RWPE2 (cell line): ENCODE data around the gene SYNE1.
A peak's percentile ranks its signal among the peaks of the same experiment; 100 is the strongest.

Experiments used
- ATAC-seq: fragments of 200-7000 bp; cut with Tn5 transposase; 3 replicates; pipeline ENCODE4 v1.9.1; 2021; ENCODE audit warnings: low read depth
- DNase-seq: peaks from one replicate; pipeline ENCODE4 v3.0.0-alpha.2; 2020; ENCODE audit warnings: low spot score
- H3K27ac ChIP-seq: fragments of 450-650 bp; 2 replicates; pipeline ENCODE4 v1.5.1; 2017; ENCODE audit warnings: mild to moderate bottlenecking; ENCODE audit not compliant: poor library complexity, severe bottlenecking
- H3K27me3 ChIP-seq: fragments of 250-450 bp; sonication (Bioruptor Pico); 2 replicates; pipeline ENCODE4 v1.5.1; 2021; ENCODE audit warnings: mild to moderate bottlenecking, moderate library complexity; ENCODE audit not compliant: insufficient read depth, poor library complexity, severe bottlenecking
- H3K36me3 ChIP-seq: fragments of 250-450 bp; sonication (Bioruptor Pico); 2 replicates; pipeline ENCODE4 v1.5.1; 2020; ENCODE audit warnings: low read depth, mild to moderate bottlenecking, moderate library complexity
- H3K4me1 ChIP-seq: fragments of 250-450 bp; sonication (Bioruptor Pico); 2 replicates; pipeline ENCODE4 v1.5.1; 2021; ENCODE audit warnings: mild to moderate bottlenecking, moderate library complexity; ENCODE audit not compliant: insufficient read depth, poor library complexity, severe bottlenecking
- H3K4me3 ChIP-seq: fragments of 250-450 bp; sonication (Bioruptor Pico); 2 replicates; pipeline ENCODE4 v1.5.1; 2021; ENCODE audit warnings: mild to moderate bottlenecking, moderate library complexity; ENCODE audit not compliant: severe bottlenecking
- H3K9me3 ChIP-seq: fragments of 250-450 bp; sonication (Bioruptor Pico); 2 replicates; pipeline ENCODE4 v1.5.1; 2021; ENCODE audit warnings: mild to moderate bottlenecking, moderate library complexity; ENCODE audit not compliant: severe bottlenecking
- CTCF ChIP-seq: fragments of 450-650 bp; IDR thresholded peaks from one replicate; pipeline ENCODE4 v1.5.1; 2017; ENCODE audit warnings: mild to moderate bottlenecking, moderate library complexity; ENCODE audit not compliant: poor library complexity, severe bottlenecking

Gene SYNE1

GRCh38 chr6:152402791-152403190 lies 234.4 kb downstream of the SYNE1 start:
- no peak for ATAC-seq
- H3K27ac ChIP-seq, result peak overlapping the region; percentile 51
- H3K4me3 ChIP-seq, result no peak overlapping the region
- H3K4me1 ChIP-seq, result peaks cover 11% of the 10 kb centered on the region
- no peaks in the 10 kb centered on the region for H3K36me3 ChIP-seq
- H3K9me3 ChIP-seq, result no peaks in the 10 kb centered on the region
- no peak for TF ChIP-seq CTCF
- no peak for DNase-seq
- H3K27me3 ChIP-seq, result no peaks in the 10 kb centered on the region

- no peak for DNase-seq
Observed at GRCh38 chr6:152401978-152402377, 235.2 kb downstream of the SYNE1 start.

GRCh38 chr6:152399399-152399798 lies 237.8 kb downstream of the SYNE1 start:
- H3K4me3 ChIP-seq, result no peak overlapping the region
- TF ChIP-seq CTCF, result no peak
- H3K9me3 ChIP-seq, result no peaks in the 10 kb centered on the region
- ATAC-seq (no peak), DNase-seq (no peak)
- no peaks in the 10 kb centered on the region for H3K27me3 ChIP-seq
- no peak overlapping the region for H3K27ac ChIP-seq
- peaks cover 11% of the 10 kb centered on the region for H3K4me1 ChIP-seq
- no peaks in the 10 kb centered on the region for H3K36me3 ChIP-seq

More at GRCh38 chr6:152401978-152402377, 235.2 kb downstream of the SYNE1 start:
- Histone ChIP-seq H3K36me3 (no peaks in the 10 kb centered on the region), H3K4me1 (peaks cover 11% of the 10 kb centered on the region), H3K27me3 (no peaks in the 10 kb centered on the region), H3K27ac (peak overlapping the region; percentile 51), H3K9me3 (no peaks in the 10 kb centered on the region), H3K4me3 (no peak overlapping the region)
- peak; percentile 100 for ATAC-seq
- no peak for TF ChIP-seq CTCF

- H3K27ac ChIP-seq, result no peak overlapping the region
- no peak for TF ChIP-seq CTCF
- H3K4me1 ChIP-seq, result peaks cover 11% of the 10 kb centered on the region
- DNase-seq (no peak), ATAC-seq (no peak)
- H3K9me3 ChIP-seq, result no peaks in the 10 kb centered on the region
- H3K4me3 ChIP-seq, result no peak overlapping the region
- no peaks in the 10 kb centered on the region for H3K36me3 ChIP-seq
- H3K27me3 ChIP-seq, result no peaks in the 10 kb centered on the region
Observed at GRCh38 chr6:152398993-152399392, 238.2 kb downstream of the SYNE1 start.

- no peak overlapping the region for H3K27ac ChIP-seq
- H3K27me3 ChIP-seq, result no peaks in the 10 kb centered on the region
- DNase-seq (no peak), ATAC-seq (no peak)
- peaks cover 11% of the 10 kb centered on the region for H3K4me1 ChIP-seq
- H3K4me3 ChIP-seq, result no peak overlapping the region
- no peaks in the 10 kb centered on the region for H3K9me3 ChIP-seq
- no peak for TF ChIP-seq CTCF
- no peaks in the 10 kb centered on the region for H3K36me3 ChIP-seq
Observed at GRCh38 chr6:152398316-152398715, 238.8 kb downstream of the SYNE1 start.
